Stimulated activated naive CD4-positive, alpha-beta T cell (primary cell): ENCODE results near the gene AHCYL2.

ENCODE experiments used
- DNase-seq, 6 experiments: peaks; one replicate each; lab custom pipeline; 2025; lab: John Stamatoyannopoulos, UW

Gene AHCYL2

DNA sequence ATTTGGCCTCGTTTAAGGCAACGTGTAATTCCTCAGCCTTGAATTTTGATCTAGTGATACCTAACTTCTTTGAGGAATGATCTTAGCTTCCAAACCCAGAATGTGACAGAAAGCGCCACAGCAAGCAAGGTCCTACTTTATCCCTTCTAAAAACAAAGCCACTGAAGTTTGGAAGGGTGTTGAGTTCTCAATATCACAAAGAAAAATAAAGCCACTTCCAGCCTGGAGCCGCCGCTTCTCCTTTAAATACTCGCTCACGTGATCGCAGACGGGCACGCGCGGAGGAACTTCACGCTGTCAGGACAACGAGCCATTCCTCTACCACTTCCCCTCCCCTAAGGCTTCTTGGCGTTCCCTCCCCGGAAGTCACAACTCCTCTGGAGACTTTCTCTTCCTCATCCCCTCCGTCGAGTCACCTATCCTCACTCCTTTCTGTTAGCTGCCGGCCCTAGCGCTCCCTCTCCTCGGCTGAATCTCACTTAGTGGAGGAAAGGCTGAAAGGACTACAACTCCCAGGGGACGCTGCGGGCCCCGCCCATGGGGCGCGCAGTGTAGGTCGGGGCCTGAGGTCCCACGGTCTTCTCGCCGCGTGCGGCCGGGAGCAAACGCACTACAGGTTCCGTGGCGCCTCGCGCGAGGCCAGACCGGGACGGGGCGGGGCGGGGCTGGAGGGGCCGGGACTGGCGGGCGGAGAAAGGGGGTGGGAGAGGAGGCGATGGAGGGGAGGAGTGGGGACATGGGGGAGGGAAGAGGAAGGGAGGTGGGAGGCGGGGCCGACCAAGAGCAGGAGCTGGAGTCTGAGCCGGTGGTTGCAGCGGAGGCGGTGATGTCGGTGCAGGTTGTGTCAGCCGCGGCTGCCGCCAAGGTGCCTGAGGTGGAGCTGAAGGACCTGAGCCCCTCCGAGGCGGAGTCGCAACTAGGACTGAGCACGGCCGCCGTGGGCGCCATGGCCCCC lies at the start of gene AHCYL2:
TSS of gene AHCYL2 (plus strand) at position 780 of the 955 bp plus-strand sequence.
- DNase-seq: peak; percentile 95 to 97 (median 96)

DNA sequence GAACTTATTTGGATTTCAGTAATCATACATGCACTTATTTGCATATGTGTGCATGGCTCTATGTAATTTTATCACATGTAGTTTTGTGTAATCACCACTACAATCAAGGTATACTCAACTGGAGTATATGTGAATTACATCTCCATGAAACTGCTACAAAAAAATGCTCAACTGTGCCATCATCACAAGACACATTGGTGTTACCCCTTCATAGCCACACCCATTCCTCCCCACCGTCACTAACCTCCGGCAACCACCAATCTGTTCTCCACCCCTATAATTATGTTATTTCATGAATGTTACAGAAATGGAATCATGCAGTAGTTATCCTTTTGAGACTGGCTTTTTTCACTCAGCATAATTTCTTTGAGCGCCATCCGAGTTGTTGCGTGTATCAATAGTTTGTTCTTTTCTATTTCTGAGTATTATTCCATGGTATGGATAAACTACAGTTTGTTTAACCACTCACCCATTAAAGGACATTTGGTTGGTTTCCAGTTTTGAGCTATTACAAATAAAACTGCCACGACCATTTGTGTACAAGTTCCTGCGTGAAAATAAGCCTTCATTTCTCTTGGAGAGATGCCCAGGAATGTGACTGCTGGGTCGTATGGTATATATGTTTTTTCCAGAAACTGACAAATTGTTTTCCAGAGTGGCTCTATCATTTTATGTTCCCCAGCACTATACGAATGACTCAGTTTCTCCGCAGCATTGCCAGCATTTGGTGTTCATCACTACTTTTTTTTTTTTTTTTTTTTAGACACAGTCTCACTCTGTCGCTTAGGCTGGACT lies 47.7 kb upstream of the AHCYL2 start:
- no peak for DNase-seq

DNA sequence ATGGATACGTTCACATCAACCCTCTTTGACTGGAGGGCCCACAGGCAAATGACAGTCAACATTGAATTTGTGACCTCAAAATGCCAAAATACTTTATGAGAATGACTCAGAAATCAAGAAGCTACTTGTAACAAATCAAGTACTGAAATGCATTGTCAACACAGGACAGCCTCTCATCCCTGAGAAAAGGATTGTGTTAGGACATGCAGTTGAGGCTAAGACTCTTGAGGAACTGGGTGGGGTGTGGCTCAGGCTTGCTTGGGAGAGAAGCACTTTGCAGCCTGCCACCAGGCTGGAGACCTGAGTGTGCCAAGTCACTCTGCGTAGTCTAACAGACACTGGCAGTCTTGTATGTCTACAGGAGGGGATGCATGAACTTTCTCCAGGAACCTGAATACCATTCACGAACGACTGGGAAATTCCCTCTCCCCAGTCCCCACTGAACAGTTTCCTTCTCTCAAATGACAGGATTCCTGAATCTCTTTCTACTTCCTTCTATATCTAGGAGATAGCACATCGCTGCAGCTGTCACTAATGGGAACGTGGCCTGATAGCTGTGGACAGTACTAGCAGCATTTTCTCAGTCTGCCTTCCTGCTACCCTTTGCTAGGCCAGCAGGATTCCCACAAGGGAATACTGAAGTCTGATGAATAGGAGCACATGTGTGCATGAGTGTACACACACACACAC lies 39.7 kb upstream of the AHCYL2 start:
- DNase-seq: no peak

DNA sequence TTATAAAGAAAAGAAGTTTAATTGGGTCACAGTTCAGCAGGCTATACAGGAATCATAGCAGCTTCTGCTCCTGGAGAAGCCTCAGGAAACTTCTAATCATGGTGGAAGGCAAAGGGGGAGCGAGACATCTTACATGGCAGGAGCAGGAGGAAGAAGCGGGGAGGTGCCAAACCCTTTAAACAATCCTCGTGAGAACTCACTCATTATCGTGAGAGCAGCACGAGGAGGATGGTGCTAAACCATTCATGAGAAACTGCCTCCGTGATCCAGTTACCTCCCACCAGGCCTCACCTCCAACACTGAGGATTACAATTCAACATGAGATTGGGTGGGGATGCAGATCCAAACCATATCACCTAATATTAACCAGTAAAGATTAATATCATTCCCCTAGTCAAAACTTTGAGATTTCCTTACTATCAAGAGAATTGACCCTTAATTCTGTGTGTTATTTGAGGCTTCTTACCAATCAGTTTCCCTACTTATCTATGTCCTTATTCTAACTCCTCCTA lies 38.0 kb upstream of the AHCYL2 start:
- no peak for DNase-seq

DNA sequence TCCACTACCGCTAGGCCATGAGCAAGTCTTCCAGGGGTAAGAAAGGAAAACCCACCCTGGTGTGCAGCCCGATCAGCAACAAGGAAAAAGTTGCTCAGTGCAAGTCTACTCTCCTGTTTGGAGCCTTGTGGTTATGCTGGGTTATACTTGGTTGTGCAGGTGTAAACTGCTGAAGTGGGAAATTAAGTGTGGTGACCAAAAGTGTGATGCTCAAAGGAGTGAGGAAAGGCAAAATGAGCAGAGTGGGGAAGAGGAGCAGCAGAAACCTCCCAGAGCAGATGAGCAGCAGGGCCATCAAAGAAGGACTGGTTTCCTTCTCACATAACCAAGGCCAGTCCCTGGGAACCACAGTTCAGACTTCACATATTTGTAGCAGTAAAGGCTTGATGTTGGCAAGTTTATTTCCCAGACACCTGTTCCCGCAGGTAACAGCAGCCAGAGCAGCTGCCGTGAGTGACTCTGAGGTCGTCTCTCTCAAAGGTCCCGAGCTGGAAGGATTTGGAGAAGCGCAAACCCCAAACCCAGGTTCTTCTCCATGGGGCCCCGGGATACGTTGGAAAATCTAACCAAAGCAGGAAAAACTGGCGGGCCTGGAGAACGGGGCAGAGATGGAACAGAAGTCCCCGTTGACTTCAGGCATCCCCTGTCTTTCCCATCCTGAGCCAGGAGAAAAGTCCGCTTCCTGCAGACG lies 37.0 kb upstream of the AHCYL2 start:
- peak in 1 of 6 experiments; percentile 22 for DNase-seq

DNA sequence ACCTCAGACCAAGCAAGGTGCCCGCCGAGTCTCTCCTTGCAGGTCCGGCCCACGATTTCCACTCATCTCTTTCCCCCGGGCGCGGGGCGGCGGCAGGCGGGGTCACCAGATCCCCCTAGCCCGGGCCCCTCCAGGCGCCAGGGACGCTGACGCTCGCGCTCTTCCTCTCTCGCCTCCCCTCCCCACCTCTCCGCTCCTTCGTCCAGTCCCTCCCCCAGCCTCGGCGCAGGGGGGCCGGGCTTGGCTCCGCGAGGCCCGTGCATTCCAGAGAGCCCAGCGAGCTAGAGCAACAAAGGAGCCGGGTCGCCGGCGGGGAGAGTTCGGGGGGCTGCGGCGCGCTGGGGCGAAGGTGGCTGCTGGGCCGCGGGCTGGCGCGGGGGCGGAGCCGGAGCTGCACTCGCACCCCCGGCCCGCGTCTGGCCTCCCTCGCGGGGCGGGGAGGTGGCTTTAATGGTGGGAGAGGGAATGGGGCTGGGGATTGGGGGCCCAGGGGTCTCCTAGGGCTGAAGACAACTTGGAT lies 36.4 kb upstream of the AHCYL2 start, which contains the start of gene SMO:
TSS of gene SMO (plus strand) at position 262 of the 520 bp plus-strand sequence. CDS start 519 bp downstream, outside the sequence.
- DNase-seq: peak in 2 of 6 experiments; percentile 8 to 24

DNA sequence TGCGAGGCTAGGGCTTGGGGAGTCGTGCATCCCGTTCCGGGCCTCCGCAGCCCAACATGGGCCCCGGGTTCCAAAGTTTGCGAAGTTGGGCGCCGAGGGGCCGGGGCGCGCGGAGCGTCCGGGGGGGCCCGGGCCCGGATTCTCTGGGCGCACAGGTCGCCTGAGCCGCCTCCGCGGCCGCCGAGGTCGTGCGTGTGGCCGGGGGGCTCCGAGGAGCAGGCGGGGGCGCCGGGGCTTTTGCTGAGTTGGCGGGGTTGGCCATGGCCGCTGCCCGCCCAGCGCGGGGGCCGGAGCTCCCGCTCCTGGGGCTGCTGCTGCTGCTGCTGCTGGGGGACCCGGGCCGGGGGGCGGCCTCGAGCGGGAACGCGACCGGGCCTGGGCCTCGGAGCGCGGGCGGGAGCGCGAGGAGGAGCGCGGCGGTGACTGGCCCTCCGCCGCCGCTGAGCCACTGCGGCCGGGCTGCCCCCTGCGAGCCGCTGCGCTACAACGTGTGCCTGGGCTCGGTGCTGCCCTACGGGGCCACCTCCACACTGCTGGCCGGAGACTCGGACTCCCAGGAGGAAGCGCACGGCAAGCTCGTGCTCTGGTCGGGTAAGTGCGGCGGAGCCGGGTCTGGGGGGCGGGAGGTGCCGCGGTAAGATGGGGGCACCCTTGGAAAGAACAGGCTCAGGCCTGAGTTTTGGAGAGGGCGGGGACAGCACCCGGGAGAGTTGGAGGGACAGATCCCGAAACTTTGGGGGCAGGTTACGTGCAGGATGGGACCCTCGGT lies 35.8 kb upstream of the AHCYL2 start:
- DNase-seq: peak in 1 of 6 experiments; percentile 7

DNA sequence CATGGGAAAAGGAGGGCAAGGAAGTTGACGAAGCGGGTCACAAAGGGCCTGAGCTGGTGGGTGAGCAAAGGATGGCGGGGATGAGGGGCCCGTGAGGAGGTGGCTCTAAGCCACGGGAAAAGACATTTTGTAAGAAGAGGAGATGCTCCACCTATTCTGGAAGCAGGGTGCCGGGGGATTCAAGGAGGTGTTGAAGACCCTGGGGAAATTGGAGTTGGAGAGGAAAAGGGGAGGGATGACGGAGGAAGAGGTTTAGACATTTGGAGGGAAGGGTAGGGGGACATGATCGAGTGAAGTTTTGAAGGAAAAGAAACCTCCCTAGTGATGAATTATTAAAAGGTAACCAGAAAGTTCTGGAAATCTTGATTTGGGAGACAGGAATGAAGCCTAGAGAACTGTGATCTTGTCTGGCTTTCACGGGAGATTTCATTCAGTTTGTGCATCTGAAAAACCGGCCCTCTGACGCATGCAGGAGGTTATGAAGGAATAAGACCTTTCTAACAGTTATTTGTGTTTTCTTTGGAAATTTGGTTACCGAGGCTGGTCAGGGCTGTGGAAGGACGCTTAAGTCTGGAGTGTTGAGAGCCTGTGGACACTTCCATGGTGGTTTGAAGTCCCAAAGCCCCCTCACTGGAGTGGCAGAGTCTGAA lies 35.0 kb upstream of the AHCYL2 start:
- DNase-seq: no peak

DNA sequence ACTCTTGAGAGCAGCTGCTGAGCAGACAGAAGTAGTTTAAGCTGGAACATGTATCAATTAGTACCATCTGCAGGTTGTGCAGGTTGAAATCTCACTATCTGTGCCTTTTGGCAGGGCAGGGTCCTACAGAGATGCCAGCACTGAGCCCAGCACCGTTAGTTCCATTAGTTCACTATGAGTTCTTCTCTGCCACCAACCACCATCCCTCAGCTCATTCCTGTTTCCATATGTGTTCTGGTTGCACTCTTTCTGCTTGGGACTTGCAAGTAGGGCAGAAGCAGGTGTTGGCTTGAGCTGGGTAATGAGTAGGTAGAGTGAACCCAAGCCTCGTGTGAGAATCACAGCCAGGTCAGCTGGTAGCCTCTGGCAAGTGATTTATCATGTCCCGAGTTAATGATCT lies 33.6 kb upstream of the AHCYL2 start:
- DNase-seq: no peak

DNA sequence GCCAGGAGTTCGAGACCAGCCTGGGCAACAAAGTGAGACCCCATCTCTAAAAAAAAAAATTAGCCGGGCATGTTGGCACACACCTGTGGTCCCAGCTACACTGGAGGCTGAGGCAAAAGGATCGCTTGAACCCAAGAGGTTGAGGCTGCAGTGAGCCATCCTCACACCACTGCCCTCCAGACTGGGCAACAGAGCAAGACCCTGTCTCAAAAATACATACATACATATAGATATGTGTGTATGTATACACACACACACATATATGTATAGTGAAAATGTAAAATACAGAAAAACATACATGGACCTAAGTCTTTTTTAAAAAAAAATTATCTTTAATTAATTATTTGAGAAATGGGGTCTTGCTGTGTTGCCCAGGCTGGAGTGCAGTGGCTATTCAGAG lies 30.9 kb upstream of the AHCYL2 start:
- no peak for DNase-seq

DNA sequence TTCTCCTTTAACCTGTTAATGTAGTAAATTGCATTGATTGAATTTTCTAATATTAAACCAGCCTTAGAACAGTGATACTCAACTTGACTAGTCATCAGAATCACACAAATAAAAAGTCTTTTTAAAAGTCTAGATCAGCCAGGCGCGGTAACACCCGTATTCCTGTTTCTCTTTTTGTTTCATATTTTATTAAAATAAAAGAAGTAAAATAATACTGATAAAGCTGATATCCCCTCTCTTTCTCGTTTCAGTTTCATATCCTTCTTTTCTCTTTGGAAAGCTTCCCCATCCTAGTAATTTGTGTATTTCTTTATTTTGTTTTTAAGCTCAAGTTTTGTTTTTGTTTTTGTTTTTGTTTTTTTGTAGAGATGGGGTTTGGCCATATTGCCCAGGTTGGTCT lies 27.1 kb upstream of the AHCYL2 start:
- no peak for DNase-seq

DNA sequence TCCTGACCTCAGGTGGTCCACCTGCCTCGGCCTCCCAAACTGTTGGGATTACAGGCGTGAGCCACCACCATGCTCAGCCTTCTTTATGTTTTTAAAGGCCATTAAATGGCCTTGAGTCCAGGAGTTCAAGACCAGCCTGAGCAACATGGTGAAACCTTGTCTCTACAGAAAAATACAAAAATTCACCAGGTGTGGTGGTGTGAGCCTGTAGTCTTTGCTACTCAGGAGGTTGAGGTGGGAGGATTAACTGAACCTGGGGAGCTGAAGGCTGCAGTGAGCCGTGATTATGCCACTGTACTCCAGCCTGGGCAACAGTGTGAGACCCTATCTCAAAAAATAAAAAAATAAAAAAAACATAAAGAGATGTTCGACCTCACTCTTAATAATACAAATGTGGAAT lies 25.4 kb upstream of the AHCYL2 start:
- no peak for DNase-seq

DNA sequence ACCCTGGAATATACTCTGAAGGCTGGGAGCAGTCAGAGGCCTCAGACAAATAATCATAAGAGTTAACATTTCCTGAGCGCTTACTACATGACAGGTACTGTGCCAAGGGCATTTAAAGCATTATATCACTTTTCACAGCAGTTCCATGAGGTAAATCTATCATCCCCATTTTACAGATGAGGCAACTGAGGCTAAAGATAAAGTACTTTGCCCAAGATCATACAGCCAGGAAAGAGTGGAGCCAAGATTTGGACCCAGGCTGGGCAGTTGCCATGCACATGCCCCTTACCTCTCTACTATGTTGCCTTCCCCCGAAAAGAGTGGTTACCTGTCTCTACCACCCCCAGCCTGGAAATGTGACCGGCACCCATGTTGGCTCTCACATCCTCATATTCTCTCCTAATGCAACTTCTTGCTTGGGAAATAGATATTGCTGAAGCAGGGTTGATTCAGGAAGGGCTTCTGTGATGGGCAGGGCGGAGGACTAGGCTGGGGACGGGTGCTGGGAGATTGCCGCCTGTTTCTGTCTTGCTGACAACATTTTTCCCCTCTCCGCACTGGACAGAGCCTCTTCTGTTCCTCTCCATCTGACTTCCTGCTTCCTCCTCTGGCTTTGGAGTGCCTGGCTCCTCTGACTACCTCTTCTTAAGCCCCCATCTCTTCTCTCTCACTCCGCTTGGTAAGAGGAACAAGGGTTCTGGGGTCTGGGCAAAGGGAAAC lies 22.6 kb upstream of the AHCYL2 start:
- no peak for DNase-seq

DNA sequence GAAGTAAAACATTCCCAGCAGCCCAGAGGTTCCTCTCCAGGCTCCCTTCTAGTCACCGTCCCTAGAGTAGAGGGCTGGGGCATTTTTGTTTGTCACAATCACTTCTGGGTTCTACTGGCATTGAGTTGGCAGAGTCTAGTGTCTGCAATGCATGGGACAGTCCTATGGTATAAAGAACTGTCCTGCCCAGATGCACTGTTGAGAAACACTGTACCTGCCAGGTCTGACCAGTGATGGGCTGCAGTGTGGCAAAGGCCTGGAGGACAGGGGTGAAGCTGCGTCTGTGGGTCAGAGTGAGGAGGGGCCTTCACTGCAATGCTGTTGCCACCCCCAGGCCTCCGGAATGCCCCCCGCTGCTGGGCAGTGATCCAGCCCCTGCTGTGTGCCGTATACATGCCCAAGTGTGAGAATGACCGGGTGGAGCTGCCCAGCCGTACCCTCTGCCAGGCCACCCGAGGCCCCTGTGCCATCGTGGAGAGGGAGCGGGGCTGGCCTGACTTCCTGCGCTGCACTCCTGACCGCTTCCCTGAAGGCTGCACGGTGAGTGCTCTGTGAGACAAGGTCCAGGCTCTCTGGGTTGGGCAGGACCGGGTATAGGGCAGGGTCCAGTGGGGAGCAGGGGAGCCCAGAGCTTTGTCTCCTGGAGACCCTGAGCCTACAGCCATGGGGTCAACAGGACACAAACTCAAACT lies 21.6 kb upstream of the AHCYL2 start:
- DNase-seq: no peak

DNA sequence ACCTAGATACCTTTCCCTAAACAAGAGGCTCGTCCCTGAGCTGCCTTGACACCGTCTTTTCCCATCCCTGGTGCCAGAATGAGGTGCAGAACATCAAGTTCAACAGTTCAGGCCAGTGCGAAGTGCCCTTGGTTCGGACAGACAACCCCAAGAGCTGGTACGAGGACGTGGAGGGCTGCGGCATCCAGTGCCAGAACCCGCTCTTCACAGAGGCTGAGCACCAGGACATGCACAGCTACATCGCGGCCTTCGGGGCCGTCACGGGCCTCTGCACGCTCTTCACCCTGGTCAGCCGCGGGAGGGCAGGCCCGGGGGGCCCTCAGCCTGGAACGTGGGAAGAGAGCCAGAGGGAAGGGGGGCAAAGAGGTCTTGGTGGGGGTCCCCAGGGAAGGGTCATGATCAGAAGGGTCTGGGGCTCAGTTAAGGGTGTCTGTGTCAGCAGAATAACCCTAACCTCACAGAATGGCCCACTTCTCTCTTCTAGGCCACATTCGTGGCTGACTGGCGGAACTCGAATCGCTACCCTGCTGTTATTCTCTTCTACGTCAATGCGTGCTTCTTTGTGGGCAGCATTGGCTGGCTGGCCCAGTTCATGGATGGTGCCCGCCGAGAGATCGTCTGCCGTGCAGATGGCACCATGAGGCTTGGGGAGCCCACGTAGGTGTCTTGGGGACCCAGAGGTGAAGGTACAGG lies 19.6 kb upstream of the AHCYL2 start:
- DNase-seq: no peak

DNA sequence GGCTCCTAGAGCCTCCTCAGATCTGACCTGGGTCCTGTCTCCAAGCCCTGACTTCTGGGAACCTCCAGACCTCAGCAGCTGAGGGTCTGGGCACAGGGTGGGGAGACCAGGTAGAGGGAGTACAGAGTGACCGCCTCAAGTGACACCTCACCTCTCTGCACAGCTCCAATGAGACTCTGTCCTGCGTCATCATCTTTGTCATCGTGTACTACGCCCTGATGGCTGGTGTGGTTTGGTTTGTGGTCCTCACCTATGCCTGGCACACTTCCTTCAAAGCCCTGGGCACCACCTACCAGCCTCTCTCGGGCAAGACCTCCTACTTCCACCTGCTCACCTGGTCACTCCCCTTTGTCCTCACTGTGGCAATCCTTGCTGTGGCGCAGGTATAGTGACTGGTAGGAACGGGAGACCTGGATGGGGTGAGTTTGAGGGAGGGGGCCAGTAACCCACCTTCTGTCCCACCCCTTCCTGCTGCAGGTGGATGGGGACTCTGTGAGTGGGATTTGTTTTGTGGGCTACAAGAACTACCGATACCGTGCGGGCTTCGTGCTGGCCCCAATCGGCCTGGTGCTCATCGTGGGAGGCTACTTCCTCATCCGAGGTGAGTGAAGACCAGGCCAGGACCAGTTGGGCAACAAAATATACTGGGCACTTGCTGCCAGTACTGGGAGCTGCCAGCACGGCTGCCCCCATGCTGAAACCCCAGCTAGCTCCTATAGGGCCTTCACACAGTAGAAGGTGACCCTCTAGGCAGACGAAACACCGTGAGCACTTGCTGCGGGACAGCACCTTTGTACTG lies 18.6 kb upstream of the AHCYL2 start:
- no peak for DNase-seq

DNA sequence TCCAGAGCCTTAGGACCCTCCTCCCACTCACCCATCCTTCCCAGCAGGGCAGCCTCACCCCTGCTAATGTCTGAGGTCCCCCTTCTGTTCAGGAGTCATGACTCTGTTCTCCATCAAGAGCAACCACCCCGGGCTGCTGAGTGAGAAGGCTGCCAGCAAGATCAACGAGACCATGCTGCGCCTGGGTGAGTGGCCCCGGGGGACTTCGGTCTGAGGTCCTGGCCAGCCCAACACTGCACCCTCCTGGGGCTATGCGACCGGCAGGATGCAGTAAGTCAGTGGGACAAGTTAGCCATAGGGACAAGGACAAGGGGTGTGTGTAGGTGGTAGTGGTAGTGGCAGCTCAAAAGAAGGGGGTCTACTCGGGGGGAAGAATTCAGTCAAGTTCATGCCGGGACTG lies 16.2 kb upstream of the AHCYL2 start:
- DNase-seq: no peak
